Keratinocyte (primary cell): ENCODE data around the gene GID4.

ENCODE experiments used
- CTCF ChIP-seq, 3 experiments: IDR thresholded peaks in 1 of 3; conservative IDR thresholded peaks in 1 of 3; optimal IDR thresholded peaks in 1 of 3; 2 replicates in 2 of 3; 3 replicates in 1 of 3; pipeline versions ENCODE3 to v1.5.1; 2011; ENCODE audit warnings: low read length in 3 of 3, mild to moderate bottlenecking in 3 of 3, moderate library complexity in 2 of 3, control low read depth in 1 of 3, inconsistent platforms in 1 of 3; ENCODE audit not compliant: insufficient read depth in 2 of 3; ENCODE audit errors: extremely low read depth in 1 of 3
- EZH2 ChIP-seq: IDR thresholded peaks from one replicate; pipeline ENCODE4 v1.6.1; 2012; ENCODE audit warnings: inconsistent platforms, mild to moderate bottlenecking, low read length, moderate library complexity

GRCh38 chr17:18117533-18117932 is 78.3 kb downstream of the GID4 start:
- TF ChIP-seq CTCF (optimal IDR thresholded peaks at IDR 0.05 in 1 of 3, IDR thresholded peaks at IDR 0.05 in 1 of 3, conservative IDR thresholded peaks at IDR 0.05 in 1 of 3; ENCODE audit: extremely low read depth in 1 of 3, insufficient read depth in 2 of 3, low read length in 3 of 3) (no peak), EZH2 (no peak)
